Transverse colon (tissue), 4 donors: ENCODE measurements around the gene ANO5. TPM values are rescaled to one million over a fixed set of nuclear protein-coding genes. Genes with fewer than 3 reads are reported as not detected.

ENCODE experiments used
- DNase-seq: peaks from one replicate; pipeline ENCODE4 v3.0.0-alpha.2; 2019
- H3K27ac ChIP-seq, 4 donors: fragments of 200-600 bp; sonication (generic); 2 replicates each; pipeline ENCODE4 v1.5.1; 2016 to 2018; ENCODE audit warnings: inconsistent platforms in 4 of 4
- H3K27me3 ChIP-seq: fragments of 200-600 bp; sonication (generic); 2 replicates; pipeline ENCODE4 v1.5.1; 2017; ENCODE audit warnings: inconsistent platforms
- H3K36me3 ChIP-seq, 4 donors: fragments of 200-600 bp; sonication (generic); 2 replicates each; pipeline ENCODE4 v1.5.1; 2017 to 2019; ENCODE audit warnings: inconsistent platforms in 4 of 4
- H3K4me1 ChIP-seq, 4 donors: fragments of 200-600 bp; sonication (generic); 2 replicates each; pipeline ENCODE4 v1.5.1; 2017 to 2020; ENCODE audit warnings: inconsistent platforms in 4 of 4
- H3K4me3 ChIP-seq, 4 donors: fragments of 200-600 bp; sonication (generic); 1 replicate in 1 of 4; 2 replicates in 3 of 4; pipeline versions ENCODE4 v1.5.1 to v1.6.1; 2017 to 2019; ENCODE audit warnings: inconsistent platforms in 4 of 4
- H3K9me3 ChIP-seq, 2 donors: fragments of 200-600 bp; sonication (generic); 2 replicates each; pipeline ENCODE4 v1.5.1; 2017 to 2019; ENCODE audit warnings: inconsistent platforms in 2 of 2
- EP300 ChIP-seq: sonication (generic); formaldehyde crosslinking; IDR thresholded peaks from one replicate; pipeline ENCODE4 v1.6.1; 2017; ENCODE audit warnings: antibody characterized with exemption, low read depth
- POLR2A ChIP-seq: fragments of 450-650 bp; IDR thresholded peaks from one replicate; pipeline ENCODE4 v1.6.1; 2016; ENCODE audit warnings: antibody characterized with exemption, mild to moderate bottlenecking, moderate library complexity
- POLR2AphosphoS5 ChIP-seq, 3 donors: sonication (generic); formaldehyde crosslinking; IDR thresholded peaks; one replicate each; pipeline ENCODE4 v1.6.1; 2016; ENCODE audit warnings: antibody characterized with exemption in 3 of 3
- WGBS, 2 donors: methylation state at CpG; one replicate each; pipeline ENCODE4 v1.1.5; 2018; ENCODE audit warnings: low coverage in 1 of 2; 5-methylcytosine and 5-hydroxymethylcytosine counted together
- in situ Hi-C, 4 donors: fragments of 200-750 bp; cut with MboI; loops; one replicate each; pipeline versions ENCODE4 v1.15.0 to v1.15.1; 2017; ENCODE audit warnings: low sequenced_read_pairs in 3 of 4, low pct_ligation_motif_present in 1 of 4, low pct_unique_long_range_greater_than_20kb in 1 of 4
- intact Hi-C: fragments of 100-400 bp; cut with DNase I; formaldehyde crosslinking; loops from one replicate; pipeline ENCODE4 v1.15.1; 2023; ENCODE audit warnings: low total_unique reads
- total RNA-seq, 4 donors: library from RNA; depleted of rRNA; stranded (reverse); fragments of >200 nt; gene quantifications; one replicate each; pipeline ENCODE4 v1.1.0, GENCODE V29; 2016
- TF ChIP-seq, protein P1 (sequence below), 5 experiments: fragments of 200-600 bp in 3 of 5; fragments of 450-650 bp in 2 of 5; sonication (generic) in 3 of 5; IDR thresholded peaks; 1 replicate in 2 of 5; 2 replicates in 3 of 5; pipeline ENCODE4 v1.5.1; 2016 to 2017; ENCODE audit warnings: antibody characterized with exemption in 5 of 5, inconsistent platforms in 3 of 5, mild to moderate bottlenecking in 2 of 5, moderate library complexity in 1 of 5

The ANO5 gene, protein sequence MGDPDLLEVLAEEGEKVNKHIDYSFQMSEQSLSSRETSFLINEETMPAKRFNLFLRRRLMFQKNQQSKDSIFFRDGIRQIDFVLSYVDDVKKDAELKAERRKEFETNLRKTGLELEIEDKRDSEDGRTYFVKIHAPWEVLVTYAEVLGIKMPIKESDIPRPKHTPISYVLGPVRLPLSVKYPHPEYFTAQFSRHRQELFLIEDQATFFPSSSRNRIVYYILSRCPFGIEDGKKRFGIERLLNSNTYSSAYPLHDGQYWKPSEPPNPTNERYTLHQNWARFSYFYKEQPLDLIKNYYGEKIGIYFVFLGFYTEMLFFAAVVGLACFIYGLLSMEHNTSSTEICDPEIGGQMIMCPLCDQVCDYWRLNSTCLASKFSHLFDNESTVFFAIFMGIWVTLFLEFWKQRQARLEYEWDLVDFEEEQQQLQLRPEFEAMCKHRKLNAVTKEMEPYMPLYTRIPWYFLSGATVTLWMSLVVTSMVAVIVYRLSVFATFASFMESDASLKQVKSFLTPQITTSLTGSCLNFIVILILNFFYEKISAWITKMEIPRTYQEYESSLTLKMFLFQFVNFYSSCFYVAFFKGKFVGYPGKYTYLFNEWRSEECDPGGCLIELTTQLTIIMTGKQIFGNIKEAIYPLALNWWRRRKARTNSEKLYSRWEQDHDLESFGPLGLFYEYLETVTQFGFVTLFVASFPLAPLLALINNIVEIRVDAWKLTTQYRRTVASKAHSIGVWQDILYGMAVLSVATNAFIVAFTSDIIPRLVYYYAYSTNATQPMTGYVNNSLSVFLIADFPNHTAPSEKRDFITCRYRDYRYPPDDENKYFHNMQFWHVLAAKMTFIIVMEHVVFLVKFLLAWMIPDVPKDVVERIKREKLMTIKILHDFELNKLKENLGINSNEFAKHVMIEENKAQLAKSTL
- 10 to 100 TPM in 1 of 4 donors, 1 to 10 TPM in 3; 2.0 to 15.2 (median 7.5) TPM for total RNA-seq

DNA sequence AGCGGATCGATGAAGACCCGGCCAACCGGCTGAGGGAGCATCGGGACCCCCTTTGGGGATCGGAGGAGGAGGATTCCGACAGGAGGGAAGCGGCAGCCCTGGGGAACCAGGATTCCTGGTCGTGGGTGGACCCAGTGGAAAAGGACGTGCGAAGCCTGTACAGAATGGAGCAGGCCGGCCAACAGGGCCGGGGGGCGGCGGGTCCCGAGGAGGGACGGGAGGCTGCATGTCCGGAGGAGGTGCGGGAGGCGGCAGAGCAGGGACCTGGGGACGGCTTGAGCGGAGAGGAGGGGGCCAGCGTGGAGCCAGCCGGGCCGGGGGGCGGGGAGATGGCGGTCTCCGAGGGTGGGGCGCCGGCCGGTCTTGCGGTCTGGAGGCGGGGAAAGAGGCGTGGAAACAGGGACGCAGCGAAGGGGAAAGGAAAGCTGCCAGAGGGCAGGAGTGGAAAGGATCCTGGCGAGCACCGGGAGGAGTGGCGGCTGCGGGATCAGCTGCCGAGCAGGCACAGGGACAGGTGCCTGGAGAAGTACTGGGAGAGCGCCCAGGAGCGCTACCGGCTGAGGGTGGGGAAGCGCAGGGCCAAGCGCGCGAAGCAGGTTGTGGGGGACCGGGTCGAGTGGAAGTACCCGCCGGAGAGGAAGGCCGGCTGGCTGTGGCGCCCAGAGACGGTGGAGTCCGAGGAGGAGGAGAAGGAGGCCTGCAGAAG lies at the start of gene ANO5:
TSS of gene ANO5 (plus strand) at position 444 of the 706 bp plus-strand sequence. CDS start 408 bp downstream, outside the sequence.
- intact Hi-C loops (no loop called here), in situ Hi-C loops (no loop called here)
- WGBS, 2 donors, result 7% methylated on average over 56 of the region's 56 CpGs; no CpG with 5 or more reads in 1 of the 2 donors
- Histone ChIP-seq H3K4me3 (peak within 1 kb of the TSS; percentile 58 to 91 (median 82)), H3K9me3 (no peaks in the 10 kb centered on the region), H3K36me3 (no peaks in the 10 kb centered on the region), H3K27ac (peak within 1 kb of the TSS; percentile 71 to 89 (median 80)), H3K27me3 (no peaks in the 10 kb centered on the region), H3K4me1 (peaks cover 0 to 21% (median 10%) of the 10 kb centered on the region in 4 donors)
- TF ChIP-seq, protein P1, sequence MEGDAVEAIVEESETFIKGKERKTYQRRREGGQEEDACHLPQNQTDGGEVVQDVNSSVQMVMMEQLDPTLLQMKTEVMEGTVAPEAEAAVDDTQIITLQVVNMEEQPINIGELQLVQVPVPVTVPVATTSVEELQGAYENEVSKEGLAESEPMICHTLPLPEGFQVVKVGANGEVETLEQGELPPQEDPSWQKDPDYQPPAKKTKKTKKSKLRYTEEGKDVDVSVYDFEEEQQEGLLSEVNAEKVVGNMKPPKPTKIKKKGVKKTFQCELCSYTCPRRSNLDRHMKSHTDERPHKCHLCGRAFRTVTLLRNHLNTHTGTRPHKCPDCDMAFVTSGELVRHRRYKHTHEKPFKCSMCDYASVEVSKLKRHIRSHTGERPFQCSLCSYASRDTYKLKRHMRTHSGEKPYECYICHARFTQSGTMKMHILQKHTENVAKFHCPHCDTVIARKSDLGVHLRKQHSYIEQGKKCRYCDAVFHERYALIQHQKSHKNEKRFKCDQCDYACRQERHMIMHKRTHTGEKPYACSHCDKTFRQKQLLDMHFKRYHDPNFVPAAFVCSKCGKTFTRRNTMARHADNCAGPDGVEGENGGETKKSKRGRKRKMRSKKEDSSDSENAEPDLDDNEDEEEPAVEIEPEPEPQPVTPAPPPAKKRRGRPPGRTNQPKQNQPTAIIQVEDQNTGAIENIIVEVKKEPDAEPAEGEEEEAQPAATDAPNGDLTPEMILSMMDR (IDR thresholded peaks at IDR 0.05), result peak in 1 of 5 experiments; percentile 2
- peak in 1 of 3 donors; percentile 48 for TF ChIP-seq POLR2AphosphoS5 (IDR thresholded peaks at IDR 0.05)
- no peak for TF ChIP-seq POLR2A
- no peak for TF ChIP-seq EP300
- peak; percentile 74 for DNase-seq

DNA sequence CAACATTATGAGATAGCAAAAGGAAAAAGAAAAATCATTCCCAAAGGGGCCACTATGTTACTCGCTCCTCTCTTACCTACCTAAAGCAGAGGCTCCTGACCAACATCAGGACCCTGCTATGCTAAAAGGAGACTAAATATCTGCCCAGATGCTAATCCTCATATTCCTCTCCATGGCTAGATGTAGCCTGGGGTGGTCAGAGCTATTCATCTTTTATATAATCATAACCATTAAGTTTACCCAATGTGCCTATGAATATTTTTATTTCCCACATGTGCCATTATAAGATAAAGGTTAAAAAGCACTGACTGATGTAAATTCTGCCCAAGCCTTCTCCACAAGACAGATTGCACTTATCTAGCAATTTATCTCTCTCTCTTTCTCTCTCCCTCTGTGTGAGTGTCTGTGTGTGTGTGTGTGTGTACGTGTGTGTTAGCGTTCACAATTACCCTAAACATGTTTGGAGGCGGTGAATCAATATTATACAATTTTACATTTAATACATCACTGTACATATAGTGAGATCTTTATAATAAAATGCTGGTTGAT lies 41.2 kb upstream of the ANO5 start:
- in situ Hi-C loops, result no loop called here
- Histone ChIP-seq H3K9me3 (no peaks in the 10 kb centered on the region), H3K4me3 (no peak overlapping the region), H3K4me1 (no peaks in the 10 kb centered on the region), H3K27me3 (no peaks in the 10 kb centered on the region), H3K36me3 (no peaks in the 10 kb centered on the region), H3K27ac (no peak overlapping the region)
- no peak for DNase-seq
- 83 to 95% methylated on average over 1 to 4 of the region's 4 CpGs for WGBS, 2 donors
- intact Hi-C loops, result no loop called here
- TF ChIP-seq, protein P1 (IDR thresholded peaks at IDR 0.05), result no peak
- no peak for TF ChIP-seq EP300
- TF ChIP-seq POLR2A, result no peak
- no peak for TF ChIP-seq POLR2AphosphoS5 (IDR thresholded peaks at IDR 0.05)

DNA sequence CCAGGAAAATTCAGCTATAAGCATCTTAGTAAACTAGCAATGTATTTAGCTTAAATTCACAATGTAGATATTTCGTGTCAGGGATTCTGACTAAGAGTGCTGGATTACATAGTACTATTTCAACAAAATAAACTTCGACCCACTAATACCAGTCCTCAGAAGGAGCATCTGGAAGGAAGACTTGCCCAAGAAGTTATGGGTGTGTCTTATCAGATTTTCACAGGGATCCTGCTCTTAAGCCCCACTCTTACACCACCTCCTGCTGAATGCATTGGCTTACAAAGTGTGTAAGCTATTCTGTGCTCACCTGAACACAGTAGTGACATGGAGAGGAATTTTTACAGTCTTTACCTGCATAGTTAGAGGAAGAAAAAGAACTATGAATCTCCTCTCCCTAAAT lies 35.4 kb upstream of the ANO5 start:
- intact Hi-C loops, result no loop called here
- 65 to 67% methylated on average over 2 of the region's 2 CpGs for WGBS, 2 donors
- H3K4me1 ChIP-seq, result no peaks in the 10 kb centered on the region
- no peak overlapping the region for H3K4me3 ChIP-seq
- no peak for TF ChIP-seq EP300
- TF ChIP-seq, protein P1 (IDR thresholded peaks at IDR 0.05), result no peak
- no peak for TF ChIP-seq POLR2AphosphoS5 (IDR thresholded peaks at IDR 0.05)
- no peak for TF ChIP-seq POLR2A
- DNase-seq, result no peak
- H3K36me3 ChIP-seq, result no peaks in the 10 kb centered on the region
- in situ Hi-C loops, result no loop called here
- H3K27me3 ChIP-seq, result no peaks in the 10 kb centered on the region
- no peak overlapping the region for H3K27ac ChIP-seq
- H3K9me3 ChIP-seq, result no peaks in the 10 kb centered on the region
